Lower leg skin (tissue), 3 donors: Measurements from ENCODE around the gene FERMT1.

Experiments
- CTCF ChIP-seq, 3 donors: fragments of 450-650 bp; IDR thresholded peaks; one replicate each; pipeline ENCODE4 v1.5.1; 2016; ENCODE audit warnings: antibody characterized with exemption in 3 of 3, mild to moderate bottlenecking in 3 of 3, moderate library complexity in 2 of 3
- POLR2A ChIP-seq, 2 donors: fragments of 450-650 bp; IDR thresholded peaks; one replicate each; pipeline ENCODE4 v1.6.1; 2016 to 2017; ENCODE audit warnings: antibody characterized with exemption in 2 of 2, mild to moderate bottlenecking in 1 of 2, moderate library complexity in 1 of 2

- TF ChIP-seq CTCF (IDR thresholded peaks at IDR 0.05) (no peak), POLR2A (IDR thresholded peaks at IDR 0.05) (no peak)
These were observed 1.3 kb downstream of the FERMT1 start for GRCh38 chr20:6121504-6121903.
